K562 (cell line): ENCODE data around the gene SMG7. TPM values are rescaled to one million over a fixed set of nuclear protein-coding genes. Genes with fewer than 3 reads are reported as not detected.

Experiments used
- DIDO1 ChIP-seq: fragments of 450-650 bp; IDR thresholded peaks from 2 replicates; pipeline ENCODE4 v1.6.1; 2016; ENCODE audit warnings: low read depth, missing biosample characterization, missing genetic modification characterization
- FOXA3 ChIP-seq, 2 experiments: fragments of 450-650 bp in 1 of 2; sonication (generic) in 1 of 2; formaldehyde crosslinking; IDR thresholded peaks in 1 of 2; conservative IDR thresholded peaks in 1 of 2; 2 replicates each; pipeline versions ENCODE4 v1.4.0 to v1.8.0; 2020 to 2022; ENCODE audit warnings: mild to moderate bottlenecking in 2 of 2, missing genetic modification reagents in 1 of 2
- KLF1 ChIP-seq: fragments of 450-650 bp; IDR thresholded peaks from 2 replicates; pipeline ENCODE4 v1.6.1; 2016; ENCODE audit warnings: missing genetic modification characterization, missing compliant biosample characterization
- L3MBTL2 ChIP-seq: fragments of 450-650 bp; IDR thresholded peaks from 2 replicates; pipeline ENCODE4 v1.6.1; 2016; ENCODE audit warnings: mild to moderate bottlenecking, moderate library complexity
- MED1 ChIP-seq: sonication (generic); formaldehyde crosslinking; IDR thresholded peaks from 2 replicates; pipeline ENCODE4 v1.8.1; 2023; ENCODE audit warnings: missing genetic modification reagents, borderline replicate concordance
- MTF1 ChIP-seq: fragments of 250-450 bp; sonication (Bioruptor Pico); IDR thresholded peaks from 2 replicates; pipeline ENCODE4 v1.9.0; 2021; ENCODE audit warnings: moderate library complexity, mild to moderate bottlenecking, inconsistent platforms, borderline replicate concordance
- NFIX ChIP-seq: fragments of 250-450 bp; sonication (Bioruptor Pico); IDR thresholded peaks from 2 replicates; pipeline ENCODE4 v1.4.0; 2020; ENCODE audit warnings: low read depth, mild to moderate bottlenecking, moderate library complexity
- PRMT5 ChIP-seq: sonication (generic); formaldehyde crosslinking; IDR thresholded peaks from 2 replicates; pipeline ENCODE4 v1.5.0; 2020; ENCODE audit warnings: missing genetic modification reagents
- RFX1 ChIP-seq: fragments of 450-650 bp; IDR thresholded peaks from 2 replicates; pipeline ENCODE4 v1.6.1; 2016; ENCODE audit warnings: mild to moderate bottlenecking, moderate library complexity
- TSC22D4 ChIP-seq: fragments of 450-650 bp; IDR thresholded peaks from 2 replicates; pipeline ENCODE4 v1.6.1; 2016; ENCODE audit warnings: missing genetic modification characterization, missing biosample characterization, control low read depth
- ZC3H11A ChIP-seq: IDR thresholded peaks from 2 replicates; pipeline ENCODE4 v1.6.1; 2012; ENCODE audit warnings: low read depth, low read length, improper control_type of control experiment
- ZNF23 ChIP-seq: fragments of 250-450 bp; sonication (Bioruptor Pico); IDR thresholded peaks from 2 replicates; pipeline ENCODE4 v1.4.0; 2020; ENCODE audit warnings: mild to moderate bottlenecking
- ZNF785 ChIP-seq: fragments of 250-450 bp; sonication (Bioruptor Pico); IDR thresholded peaks from 2 replicates; pipeline ENCODE4 v1.4.0; 2020; ENCODE audit warnings: mild to moderate bottlenecking
- polyA plus RNA-seq, 8 experiments: library from polyadenylated mRNA; depleted of rRNA in 4 of 8; stranded (reverse) in 5 of 8; unstranded in 3 of 8; fragments of >200 nt; fragmentation: Nextera tagmentation in 2 of 8; fragmentation: Illumina TruSeq in 1 of 8; extraction: Ambion mirVana in 2 of 8; extraction: Trizol in 1 of 8; gene quantifications; 2 replicates each; pipeline versions ENCODE4 v1.2.1 to v1.2.3, GENCODE V29; 2011 to 2014; ENCODE audit warnings: inconsistent platforms in 1 of 8, missing spikeins in 1 of 8
- total RNA-seq, 7 experiments: library from RNA; depleted of rRNA in 6 of 7; stranded (reverse); fragments of >200 nt in 6 of 7; fragmentation: Illumina TruSeq in 2 of 7; extraction: Trizol in 2 of 7; gene quantifications; 2 replicates each; pipeline versions ENCODE4 v1.2.1 to v1.2.3, GENCODE V29; 2011 to 2021; ENCODE audit warnings: low replicate concordance in 1 of 7
- TF ChIP-seq, protein P1 (sequence below), 3 experiments: fragments of 200-800 bp in 1 of 3; sonication (Bioruptor generic) in 1 of 3; sonication (generic) in 1 of 3; formaldehyde crosslinking in 1 of 3; IDR thresholded peaks; 2 replicates each; pipeline versions ENCODE4 v1.6.1 to v1.8.0; 2016 to 2022; ENCODE audit warnings: mild to moderate bottlenecking in 2 of 3, missing compliant biosample characterization in 2 of 3, missing genetic modification characterization in 2 of 3, missing genetic modification reagents in 1 of 3
- TF ChIP-seq, protein P2 (sequence below): fragments of 450-650 bp; IDR thresholded peaks from 2 replicates; pipeline ENCODE4 v1.6.1; 2014; ENCODE audit warnings: low read depth, mild to moderate bottlenecking, moderate library complexity, borderline replicate concordance
- TF ChIP-seq, protein P3 (sequence below): fragments of 450-650 bp; IDR thresholded peaks from 2 replicates; pipeline ENCODE4 v1.6.1; 2018; ENCODE audit not compliant: partially characterized antibody
- TF ChIP-seq, protein P4 (sequence below), 2 experiments: IDR thresholded peaks in 1 of 2; conservative IDR thresholded peaks in 1 of 2; 2 replicates each; pipeline ENCODE4 v1.6.1; 2016; ENCODE audit warnings: low read depth in 2 of 2, mild to moderate bottlenecking in 1 of 2, missing compliant biosample characterization in 1 of 2, missing genetic modification characterization in 1 of 2, moderate library complexity in 1 of 2

The SMG7 gene
- total and polyA plus RNA-seq, 9 of the 15 experiments (the other 6 are each of a cell fraction or from before 2014, with no cell fraction given) = 12.4 to 74.6 (median 29.0) TPM

DNA sequence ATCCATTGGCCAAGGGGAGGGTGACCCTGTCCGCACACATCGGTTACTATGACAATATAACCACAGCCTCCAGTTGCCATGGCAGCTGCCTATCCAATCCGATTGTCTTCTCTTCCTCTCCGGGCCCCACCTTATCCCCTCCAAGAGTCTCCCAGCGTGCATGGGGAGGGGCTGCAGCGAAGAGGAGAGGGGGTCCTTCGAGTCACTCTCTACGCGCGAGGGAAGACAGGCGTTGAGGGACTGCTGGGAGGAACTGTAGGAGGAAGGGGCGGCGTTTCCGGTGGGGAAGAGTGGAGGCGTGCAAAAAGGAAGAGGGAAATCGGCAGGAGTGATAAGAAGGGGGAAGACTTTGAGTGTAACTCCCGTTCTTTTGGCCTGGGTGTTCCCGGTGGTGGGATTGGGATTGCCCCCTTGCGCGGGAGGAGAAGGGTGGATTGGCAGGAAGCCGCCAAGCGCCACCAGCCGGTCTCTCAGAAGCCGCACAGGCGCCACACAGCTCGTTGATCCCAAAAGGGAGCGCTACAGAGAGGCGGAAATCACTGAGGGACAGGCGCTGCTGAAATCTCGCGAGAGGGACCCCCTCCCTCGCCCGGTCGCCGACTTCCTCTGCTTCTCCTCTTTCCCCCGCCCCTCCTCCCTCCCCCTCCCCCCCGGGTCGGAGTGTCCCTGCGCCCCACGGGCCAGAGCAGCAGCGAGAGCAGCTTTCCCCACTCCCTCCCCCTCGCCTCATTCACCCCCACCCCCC, 384 bp upstream of the SMG7 start (continued):
- no peak for TF ChIP-seq PRMT5 (CRISPR knock-in tag)
- peak; percentile 33 for TF ChIP-seq L3MBTL2
- TF ChIP-seq, protein P1, sequence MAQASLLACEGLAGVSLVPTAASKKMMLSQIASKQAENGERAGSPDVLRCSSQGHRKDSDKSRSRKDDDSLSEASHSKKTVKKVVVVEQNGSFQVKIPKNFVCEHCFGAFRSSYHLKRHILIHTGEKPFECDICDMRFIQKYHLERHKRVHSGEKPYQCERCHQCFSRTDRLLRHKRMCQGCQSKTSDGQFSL (CRISPR knock-in tag; IDR thresholded peaks at IDR 0.05) = no peak; the same call in 1 of the 2 replicates
- TF ChIP-seq, protein P1 (tag; IDR thresholded peaks at IDR 0.05) = peak in 1 of 2 experiments; percentile 73; a peak in 2 of 4 replicates
- no peak for TF ChIP-seq MED1
- TF ChIP-seq FOXA3 (CRISPR knock-in tag; conservative IDR thresholded peaks at IDR 0.05 in 1 of 2, IDR thresholded peaks at IDR 0.05 in 1 of 2) = no peak
- TF ChIP-seq TSC22D4 = no peak
- 0 out of 2 replicates have a peak, but pooled peaks have one; percentile 75 for TF ChIP-seq ZC3H11A
- TF ChIP-seq, protein P2, sequence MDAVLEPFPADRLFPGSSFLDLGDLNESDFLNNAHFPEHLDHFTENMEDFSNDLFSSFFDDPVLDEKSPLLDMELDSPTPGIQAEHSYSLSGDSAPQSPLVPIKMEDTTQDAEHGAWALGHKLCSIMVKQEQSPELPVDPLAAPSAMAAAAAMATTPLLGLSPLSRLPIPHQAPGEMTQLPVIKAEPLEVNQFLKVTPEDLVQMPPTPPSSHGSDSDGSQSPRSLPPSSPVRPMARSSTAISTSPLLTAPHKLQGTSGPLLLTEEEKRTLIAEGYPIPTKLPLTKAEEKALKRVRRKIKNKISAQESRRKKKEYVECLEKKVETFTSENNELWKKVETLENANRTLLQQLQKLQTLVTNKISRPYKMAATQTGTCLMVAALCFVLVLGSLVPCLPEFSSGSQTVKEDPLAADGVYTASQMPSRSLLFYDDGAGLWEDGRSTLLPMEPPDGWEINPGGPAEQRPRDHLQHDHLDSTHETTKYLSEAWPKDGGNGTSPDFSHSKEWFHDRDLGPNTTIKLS = peak; percentile 93
- TF ChIP-seq DIDO1 (tag) = peak; percentile 100
- TF ChIP-seq, protein P3, sequence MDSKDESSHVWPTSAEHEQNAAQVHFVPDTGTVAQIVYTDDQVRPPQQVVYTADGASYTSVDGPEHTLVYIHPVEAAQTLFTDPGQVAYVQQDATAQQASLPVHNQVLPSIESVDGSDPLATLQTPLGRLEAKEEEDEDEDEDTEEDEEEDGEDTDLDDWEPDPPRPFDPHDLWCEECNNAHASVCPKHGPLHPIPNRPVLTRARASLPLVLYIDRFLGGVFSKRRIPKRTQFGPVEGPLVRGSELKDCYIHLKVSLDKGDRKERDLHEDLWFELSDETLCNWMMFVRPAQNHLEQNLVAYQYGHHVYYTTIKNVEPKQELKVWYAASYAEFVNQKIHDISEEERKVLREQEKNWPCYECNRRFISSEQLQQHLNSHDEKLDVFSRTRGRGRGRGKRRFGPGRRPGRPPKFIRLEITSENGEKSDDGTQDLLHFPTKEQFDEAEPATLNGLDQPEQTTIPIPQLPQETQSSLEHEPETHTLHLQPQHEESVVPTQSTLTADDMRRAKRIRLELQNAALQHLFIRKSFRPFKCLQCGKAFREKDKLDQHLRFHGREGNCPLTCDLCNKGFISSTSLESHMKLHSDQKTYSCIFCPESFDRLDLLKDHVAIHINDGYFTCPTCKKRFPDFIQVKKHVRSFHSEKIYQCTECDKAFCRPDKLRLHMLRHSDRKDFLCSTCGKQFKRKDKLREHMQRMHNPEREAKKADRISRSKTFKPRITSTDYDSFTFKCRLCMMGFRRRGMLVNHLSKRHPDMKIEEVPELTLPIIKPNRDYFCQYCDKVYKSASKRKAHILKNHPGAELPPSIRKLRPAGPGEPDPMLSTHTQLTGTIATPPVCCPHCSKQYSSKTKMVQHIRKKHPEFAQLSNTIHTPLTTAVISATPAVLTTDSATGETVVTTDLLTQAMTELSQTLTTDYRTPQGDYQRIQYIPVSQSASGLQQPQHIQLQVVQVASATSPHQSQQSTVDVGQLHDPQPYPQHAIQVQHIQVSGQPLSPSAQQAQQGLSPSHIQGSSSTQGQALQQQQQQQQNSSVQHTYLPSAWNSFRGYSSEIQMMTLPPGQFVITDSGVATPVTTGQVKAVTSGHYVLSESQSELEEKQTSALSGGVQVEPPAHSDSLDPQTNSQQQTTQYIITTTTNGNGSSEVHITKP = no peak
- peak; percentile 47; the same call in 1 of the 2 replicates for TF ChIP-seq KLF1
- 0 out of 2 replicates have a peak, but pooled peaks have one; percentile 11 for TF ChIP-seq NFIX
- TF ChIP-seq, protein P4, sequence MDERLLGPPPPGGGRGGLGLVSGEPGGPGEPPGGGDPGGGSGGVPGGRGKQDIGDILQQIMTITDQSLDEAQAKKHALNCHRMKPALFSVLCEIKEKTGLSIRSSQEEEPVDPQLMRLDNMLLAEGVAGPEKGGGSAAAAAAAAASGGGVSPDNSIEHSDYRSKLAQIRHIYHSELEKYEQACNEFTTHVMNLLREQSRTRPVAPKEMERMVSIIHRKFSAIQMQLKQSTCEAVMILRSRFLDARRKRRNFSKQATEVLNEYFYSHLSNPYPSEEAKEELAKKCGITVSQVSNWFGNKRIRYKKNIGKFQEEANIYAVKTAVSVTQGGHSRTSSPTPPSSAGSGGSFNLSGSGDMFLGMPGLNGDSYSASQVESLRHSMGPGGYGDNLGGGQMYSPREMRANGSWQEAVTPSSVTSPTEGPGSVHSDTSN (CRISPR knock-in tag; IDR thresholded peaks at IDR 0.05; ENCODE audit: low read depth) = no peak
- TF ChIP-seq, protein P4 (tag; conservative IDR thresholded peaks at IDR 0.05; ENCODE audit: low read depth) = peak; percentile 61
- 0 out of 2 replicates have a peak, but pooled peaks have one; percentile 44 for TF ChIP-seq ZNF23 (CRISPR knock-in tag)
- peak; percentile 100 for TF ChIP-seq RFX1
- TF ChIP-seq MTF1 (CRISPR knock-in tag) = no peak; the same call in 1 of the 2 replicates
- TF ChIP-seq ZNF785 (CRISPR knock-in tag) = no peak
